SU-DHL-6 (cell line): ENCODE data around the gene DNAH17.

Experiments used
- CTCF ChIP-seq: fragments of 200-600 bp; sonication (generic); IDR thresholded peaks from one replicate; pipeline ENCODE4 v1.5.1; 2017; ENCODE audit warnings: antibody characterized with exemption, mild to moderate bottlenecking, low read length, moderate library complexity; ENCODE audit not compliant: insufficient read depth, poor library complexity, severe bottlenecking
- EZH2phosphoT487 ChIP-seq: fragments of 200-600 bp; sonication (generic), shearing (Covaris generic); conservative IDR thresholded peaks from 2 replicates; pipeline ENCODE4 v1.6.1; 2018; ENCODE audit warnings: mild to moderate bottlenecking, antibody characterized with exemption, low read length, moderate library complexity, mixed read lengths

GRCh38 chr17:78615631-78616030 lies 38.4 kb upstream of the DNAH17 start:
- no peak for TF ChIP-seq CTCF
- no peak for TF ChIP-seq EZH2phosphoT487
